ENCODE results near the gene SMIM12.

Gene SMIM12

GRCh38 chr1:34869760-34870159, 10.2 kb upstream of the SMIM12 start:
- Mint-ChIP-seq H3K36me3 (ENCODE audit: insufficient read depth) (peaks cover 11% of the 10 kb centered on the region), H3K9me3 (no peaks in the 10 kb centered on the region), H3K4me3 (no peak overlapping the region), H3K27me3 (peaks cover 40% of the 10 kb centered on the region), H3K27ac (ENCODE audit: low read depth) (no peak overlapping the region), H3K4me1 (peaks cover 15% of the 10 kb centered on the region)
- DNase-seq (ENCODE audit: low spot score in 2 of 2) (no peak), ATAC-seq (replicated peaks; ENCODE audit: extremely low read depth, poor library complexity, severe bottlenecking) (no peak)

GRCh38 chr1:34868230-34869049, 8.9 kb upstream of the SMIM12 start:
- H3K27ac Mint-ChIP-seq (ENCODE audit: low read depth): peak overlapping the region; percentile 29
- no peak for DNase-seq (ENCODE audit: low spot score in 2 of 2)
- H3K4me3 Mint-ChIP-seq: no peak overlapping the region
- ATAC-seq (replicated peaks; ENCODE audit: extremely low read depth, poor library complexity, severe bottlenecking): no peak
- H3K4me1 Mint-ChIP-seq: peaks cover 28% of the 10 kb centered on the region
- no peaks in the 10 kb centered on the region for H3K9me3 Mint-ChIP-seq
- peaks cover 27% of the 10 kb centered on the region for H3K27me3 Mint-ChIP-seq
- peaks cover 11% of the 10 kb centered on the region for H3K36me3 Mint-ChIP-seq (ENCODE audit: insufficient read depth)

- H3K27ac Mint-ChIP-seq (ENCODE audit: low read depth): peak overlapping the region; percentile 29
- peaks cover 11% of the 10 kb centered on the region for H3K36me3 Mint-ChIP-seq (ENCODE audit: insufficient read depth)
- H3K4me1 Mint-ChIP-seq: peaks cover 38% of the 10 kb centered on the region
- DNase-seq (ENCODE audit: low spot score in 2 of 2): no peak
- H3K9me3 Mint-ChIP-seq: no peaks in the 10 kb centered on the region
- peaks cover 16% of the 10 kb centered on the region for H3K27me3 Mint-ChIP-seq
- H3K4me3 Mint-ChIP-seq: peak overlapping the region; percentile 80
- no peak for ATAC-seq (replicated peaks; ENCODE audit: extremely low read depth, poor library complexity, severe bottlenecking)
Measured at GRCh38 chr1:34867415-34867814, 7.9 kb upstream of the SMIM12 start.

- H3K4me1 Mint-ChIP-seq: peaks cover 39% of the 10 kb centered on the region
- ATAC-seq (replicated peaks; ENCODE audit: extremely low read depth, poor library complexity, severe bottlenecking): peak; percentile 20
Measured at GRCh38 chr1:34866762-34867109, 7.2 kb upstream of the SMIM12 start.

DNA sequence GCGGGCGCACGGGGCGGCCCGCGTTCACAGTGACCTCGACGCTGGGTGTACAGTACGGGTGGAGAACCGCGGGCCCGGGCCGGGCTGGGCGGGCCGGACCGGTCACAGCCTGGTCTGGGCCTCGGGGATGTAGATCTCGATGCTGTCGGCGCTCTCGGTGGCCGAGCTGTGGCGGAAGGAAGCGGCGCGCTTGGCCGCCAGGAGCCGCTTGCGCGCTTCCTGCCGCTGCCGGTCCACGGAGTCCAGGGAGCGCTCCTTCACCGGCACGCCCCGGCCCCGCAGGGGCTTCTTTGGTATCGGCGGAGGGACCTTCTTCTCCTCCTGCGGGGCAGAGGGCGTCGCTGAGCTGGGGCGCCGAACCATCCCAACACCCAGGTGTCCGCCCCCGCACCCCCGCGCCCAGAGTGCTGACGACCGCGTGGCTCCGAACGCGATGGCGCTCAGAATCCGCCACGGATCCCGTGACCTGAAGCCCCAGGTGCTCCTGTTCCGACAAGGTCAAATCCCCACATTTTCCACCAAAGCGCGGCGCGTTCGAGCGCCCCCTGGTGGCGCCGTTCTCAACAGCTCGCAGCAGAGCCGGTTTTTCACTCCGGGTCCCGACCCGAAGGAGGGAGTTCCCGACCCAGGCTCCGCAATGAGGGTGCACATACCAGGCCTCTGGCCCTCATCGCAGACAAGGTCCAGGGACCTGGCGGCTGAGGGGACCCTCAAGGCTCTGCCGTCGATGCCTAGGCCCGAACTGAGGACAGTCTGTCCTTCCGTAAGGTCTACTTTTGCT, 6.6 kb upstream of the SMIM12 start:
- Mint-ChIP-seq H3K4me3 (peak overlapping the region; percentile 80), H3K36me3 (ENCODE audit: insufficient read depth) (peaks cover 11% of the 10 kb centered on the region), H3K4me1 (peaks cover 39% of the 10 kb centered on the region), H3K27me3 (peaks cover 4% of the 10 kb centered on the region), H3K9me3 (no peaks in the 10 kb centered on the region), H3K27ac (ENCODE audit: low read depth) (peak overlapping the region; percentile 82)
- peak; percentile 79 for ATAC-seq (replicated peaks; ENCODE audit: extremely low read depth, poor library complexity, severe bottlenecking)
- peak; percentile 86 to 96 for DNase-seq (ENCODE audit: low spot score in 2 of 2)

More at GRCh38 chr1:34866762-34867109, 7.2 kb upstream of the SMIM12 start:
- Mint-ChIP-seq H3K27ac (ENCODE audit: low read depth) (peak overlapping the region; percentile 82), H3K4me3 (peak overlapping the region; percentile 80), H3K9me3 (no peaks in the 10 kb centered on the region), H3K36me3 (ENCODE audit: insufficient read depth) (peaks cover 11% of the 10 kb centered on the region), H3K27me3 (peaks cover 10% of the 10 kb centered on the region)
- DNase-seq (ENCODE audit: low spot score in 2 of 2): no peak

DNA sequence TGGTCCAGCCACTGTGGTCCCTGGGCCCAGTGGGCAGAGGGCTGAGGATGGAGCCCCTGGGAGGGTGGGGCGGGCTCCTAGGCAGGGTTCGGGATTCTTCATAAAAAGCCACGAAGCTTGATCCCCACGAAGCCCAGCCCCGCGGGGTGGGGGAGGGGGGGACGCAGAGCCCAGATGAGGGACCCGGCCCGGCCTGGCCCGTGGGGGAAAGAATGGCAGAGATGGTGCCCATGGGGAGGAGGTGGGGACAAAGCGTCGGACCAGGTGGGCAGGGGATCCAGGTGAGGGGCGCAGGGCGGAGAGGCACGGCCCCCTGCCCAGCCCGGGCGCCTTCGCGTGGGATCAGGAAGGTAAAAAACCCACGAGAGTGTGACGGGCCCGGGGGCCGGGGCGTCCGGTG, 6.0 kb upstream of the SMIM12 start:
- Mint-ChIP-seq H3K27ac (ENCODE audit: low read depth) (peak overlapping the region; percentile 78), H3K4me1 (peaks cover 39% of the 10 kb centered on the region), H3K36me3 (ENCODE audit: insufficient read depth) (peaks cover 11% of the 10 kb centered on the region), H3K27me3 (no peaks in the 10 kb centered on the region), H3K9me3 (no peaks in the 10 kb centered on the region), H3K4me3 (peak overlapping the region; percentile 80)
- no peak for DNase-seq (ENCODE audit: low spot score in 2 of 2)
- no peak for ATAC-seq (replicated peaks; ENCODE audit: extremely low read depth, poor library complexity, severe bottlenecking)

DNA sequence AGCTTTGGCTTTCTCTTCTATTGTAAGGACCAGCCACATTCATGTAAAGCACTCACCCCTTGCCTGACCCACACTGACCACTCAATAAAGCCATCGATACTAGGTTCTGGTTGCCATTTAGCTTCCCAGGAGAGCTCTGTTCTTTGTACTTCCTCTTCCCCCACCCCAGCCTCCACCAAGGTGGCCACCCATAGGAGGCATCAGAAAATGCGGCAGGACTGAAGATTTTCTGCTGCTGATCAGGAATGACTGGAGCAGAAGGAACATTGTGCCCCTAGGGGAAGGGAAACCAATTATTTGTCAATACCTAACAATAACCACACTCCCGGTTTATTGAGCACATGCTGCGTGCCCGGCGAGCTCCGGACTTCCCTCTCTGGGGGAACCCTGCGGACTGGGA, 5.2 kb upstream of the SMIM12 start:
- peak overlapping the region; percentile 80 for H3K4me3 Mint-ChIP-seq
- peaks cover 47% of the 10 kb centered on the region for H3K4me1 Mint-ChIP-seq

GRCh38 chr1:34863501-34863900, 4.0 kb upstream of the SMIM12 start:
- peak overlapping the region; percentile 78 for H3K27ac Mint-ChIP-seq (ENCODE audit: low read depth)
- DNase-seq (ENCODE audit: low spot score in 2 of 2) (no peak), ATAC-seq (replicated peaks; ENCODE audit: extremely low read depth, poor library complexity, severe bottlenecking) (no peak)

More for the DNA sequence above, 5.2 kb upstream of the SMIM12 start:
- Mint-ChIP-seq H3K27ac (ENCODE audit: low read depth) (peak overlapping the region; percentile 78), H3K27me3 (no peaks in the 10 kb centered on the region), H3K36me3 (ENCODE audit: insufficient read depth) (peaks cover 8% of the 10 kb centered on the region), H3K9me3 (no peaks in the 10 kb centered on the region)
- ATAC-seq (replicated peaks; ENCODE audit: extremely low read depth, poor library complexity, severe bottlenecking) (no peak), DNase-seq (ENCODE audit: low spot score in 2 of 2) (no peak)

DNA sequence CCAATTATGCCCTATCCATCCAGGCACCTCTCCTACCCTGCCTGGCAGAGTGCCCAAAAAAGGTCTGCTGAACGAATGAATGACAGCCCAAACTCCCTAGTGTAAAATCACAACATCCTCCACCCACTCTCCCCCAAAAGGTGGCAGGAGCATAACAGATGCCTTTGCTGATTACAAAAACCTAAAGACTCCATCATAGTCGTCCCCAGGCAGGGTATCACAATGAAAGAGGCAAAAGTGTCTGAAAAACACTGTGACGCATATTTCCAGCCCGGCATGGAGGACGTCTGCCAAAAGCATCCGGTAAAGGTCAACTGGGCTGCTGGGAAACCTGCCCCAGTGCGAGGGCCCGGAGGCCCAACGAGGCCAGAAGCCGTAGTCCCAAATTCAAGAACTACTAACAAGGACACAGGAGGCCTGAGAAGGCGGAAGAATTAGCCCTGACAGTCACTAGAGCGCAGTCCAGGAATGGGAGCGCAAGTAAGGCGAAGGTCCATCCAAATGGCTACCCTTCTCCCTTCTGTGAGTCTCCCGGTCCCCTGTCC, 576 bp downstream of the SMIM12 start:
- Mint-ChIP-seq H3K9me3 (no peaks in the 10 kb centered on the region), H3K36me3 (ENCODE audit: insufficient read depth) (peaks cover 19% of the 10 kb centered on the region), H3K4me1 (peaks cover 49% of the 10 kb centered on the region), H3K4me3 (peak overlapping the region; percentile 91), H3K27ac (ENCODE audit: low read depth) (peak overlapping the region; percentile 94), H3K27me3 (no peaks in the 10 kb centered on the region)
- DNase-seq (ENCODE audit: low spot score in 2 of 2) (peak in 1 of 2 donors; percentile 19), ATAC-seq (replicated peaks; ENCODE audit: extremely low read depth, poor library complexity, severe bottlenecking) (peak; percentile 63)

More at GRCh38 chr1:34863501-34863900, 4.0 kb upstream of the SMIM12 start:
- H3K4me3 Mint-ChIP-seq: peak overlapping the region; percentile 80
- H3K27me3 Mint-ChIP-seq: no peaks in the 10 kb centered on the region
- peaks cover 10% of the 10 kb centered on the region for H3K36me3 Mint-ChIP-seq (ENCODE audit: insufficient read depth)
- H3K4me1 Mint-ChIP-seq: peaks cover 55% of the 10 kb centered on the region
- no peaks in the 10 kb centered on the region for H3K9me3 Mint-ChIP-seq

DNA sequence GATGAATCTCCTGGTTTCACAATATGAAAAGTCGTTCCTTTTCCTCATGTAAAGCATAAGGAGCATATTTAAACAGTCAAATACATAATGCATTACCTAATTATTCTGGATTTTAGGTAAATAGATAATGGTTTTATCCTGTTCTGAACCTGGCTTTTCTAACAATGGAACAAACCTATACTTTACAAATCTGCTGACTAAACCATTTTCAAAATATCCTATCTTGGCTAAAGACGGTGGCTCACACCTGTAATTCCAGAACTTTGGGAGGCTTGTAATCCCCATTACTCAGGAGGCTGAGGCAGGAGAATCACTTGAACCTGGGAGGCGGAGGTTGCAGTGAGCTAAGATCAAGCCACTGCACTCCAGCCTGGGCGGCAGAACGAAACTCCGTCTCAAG, 2.9 kb downstream of the SMIM12 start:
- no peak for ATAC-seq (replicated peaks; ENCODE audit: extremely low read depth, poor library complexity, severe bottlenecking)
- Mint-ChIP-seq H3K36me3 (ENCODE audit: insufficient read depth) (peaks cover 27% of the 10 kb centered on the region), H3K27ac (ENCODE audit: low read depth) (no peak overlapping the region), H3K4me1 (peaks cover 43% of the 10 kb centered on the region), H3K4me3 (no peak overlapping the region), H3K27me3 (no peaks in the 10 kb centered on the region), H3K9me3 (no peaks in the 10 kb centered on the region)
- DNase-seq (ENCODE audit: low spot score in 2 of 2): no peak

DNA sequence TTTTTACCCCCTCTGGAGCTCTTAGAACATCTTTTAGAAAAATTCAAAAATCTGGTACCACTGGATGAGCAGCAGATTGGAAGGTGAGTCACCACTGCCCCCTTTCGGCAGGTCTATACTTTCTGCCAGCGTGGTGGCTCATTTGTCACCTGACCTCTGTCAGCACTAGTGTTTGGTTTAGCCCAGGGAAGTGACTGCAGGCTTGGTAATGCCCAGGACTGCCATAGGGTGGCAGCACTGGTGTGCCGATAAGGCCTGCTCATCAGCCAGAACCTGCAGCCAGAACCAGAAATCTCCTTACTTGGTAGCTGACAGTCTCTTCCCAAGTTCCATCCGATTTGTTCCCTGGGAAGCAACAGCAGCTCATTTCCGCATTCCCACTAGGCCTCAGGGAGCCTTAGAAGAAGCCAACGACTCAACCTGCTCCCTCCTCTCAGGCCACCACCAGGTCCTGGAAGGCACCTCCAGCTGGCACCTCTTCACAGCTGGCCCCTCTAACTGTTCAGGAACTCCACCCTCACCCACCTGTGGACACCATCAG, 6.8 kb downstream of the SMIM12 start:
- Mint-ChIP-seq H3K27me3 (no peaks in the 10 kb centered on the region), H3K4me1 (peaks cover 34% of the 10 kb centered on the region), H3K9me3 (no peaks in the 10 kb centered on the region), H3K4me3 (no peak overlapping the region), H3K36me3 (ENCODE audit: insufficient read depth) (peaks cover 33% of the 10 kb centered on the region), H3K27ac (ENCODE audit: low read depth) (peak overlapping the region; percentile 67)
- DNase-seq (ENCODE audit: low spot score in 2 of 2) (peak; percentile 81 to 89), ATAC-seq (replicated peaks; ENCODE audit: extremely low read depth, poor library complexity, severe bottlenecking) (peak; percentile 100)

DNA sequence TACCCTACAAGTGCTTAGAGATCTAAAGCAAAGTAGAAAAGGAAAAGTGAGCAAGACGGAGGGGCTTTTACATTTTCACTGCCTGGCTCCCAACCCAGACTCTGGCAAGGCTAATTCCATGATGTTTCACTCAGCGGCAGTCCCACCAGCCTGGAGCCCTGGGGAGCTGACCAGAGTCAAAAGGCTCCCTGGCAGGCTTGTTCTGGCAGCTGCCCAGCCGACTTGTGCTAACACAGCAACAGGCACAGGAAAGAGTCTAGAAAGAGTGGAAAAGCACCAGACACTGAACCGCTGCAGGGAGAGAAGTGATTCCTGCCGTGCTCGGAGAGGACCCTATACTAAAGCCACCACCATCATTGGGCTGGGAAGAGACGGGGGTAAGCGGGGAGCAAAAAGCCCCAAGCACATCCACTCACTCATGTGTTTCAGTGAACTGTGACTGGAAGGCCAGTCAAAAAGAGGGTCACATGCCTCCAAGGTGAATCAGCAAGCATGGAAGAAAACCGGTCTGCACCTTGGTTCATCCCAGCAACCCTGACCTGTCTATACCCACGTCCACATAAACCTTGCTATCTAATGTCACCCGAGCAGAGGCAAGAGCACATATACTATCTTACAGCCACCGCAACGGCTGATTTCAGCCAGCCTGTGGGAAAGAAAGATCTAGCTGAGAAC, 8.0 kb downstream of the SMIM12 start:
- ATAC-seq (replicated peaks; ENCODE audit: extremely low read depth, poor library complexity, severe bottlenecking) (no peak), DNase-seq (ENCODE audit: low spot score in 2 of 2) (no peak)
- Mint-ChIP-seq H3K9me3 (no peaks in the 10 kb centered on the region), H3K36me3 (ENCODE audit: insufficient read depth) (peaks cover 33% of the 10 kb centered on the region), H3K4me1 (peaks cover 25% of the 10 kb centered on the region), H3K27me3 (no peaks in the 10 kb centered on the region), H3K4me3 (no peak overlapping the region), H3K27ac (ENCODE audit: low read depth) (no peak overlapping the region)

All from central memory CD8-positive, alpha-beta T cell (primary cell).